ENCODE measurements around the gene PIGU.

The PIGU gene

GRCh38 chr20:34532756-34533155 is 144.1 kb downstream of the PIGU start:
- TF ChIP-seq CTCF (conservative IDR thresholded peaks at IDR 0.05; ENCODE audit: low read depth, low read length), result no peak
- no peak for DNase-seq (ENCODE audit: low read depth)
- no peak overlapping the region for H3K4me3 ChIP-seq (ENCODE audit: low read depth, low read length)

GRCh38 chr20:34532320-34532719 is 144.6 kb downstream of the PIGU start:
- no peak for DNase-seq (ENCODE audit: low read depth)
- no peak overlapping the region for H3K4me3 ChIP-seq (ENCODE audit: low read depth, low read length)
- TF ChIP-seq CTCF (conservative IDR thresholded peaks at IDR 0.05; ENCODE audit: low read depth, low read length), result no peak

GRCh38 chr20:34531608-34532265 is 145.2 kb downstream of the PIGU start:
- DNase-seq (ENCODE audit: low read depth), result no peak
- no peak for TF ChIP-seq CTCF (conservative IDR thresholded peaks at IDR 0.05; ENCODE audit: low read depth, low read length)
- no peak overlapping the region for H3K4me3 ChIP-seq (ENCODE audit: low read depth, low read length)

DNA sequence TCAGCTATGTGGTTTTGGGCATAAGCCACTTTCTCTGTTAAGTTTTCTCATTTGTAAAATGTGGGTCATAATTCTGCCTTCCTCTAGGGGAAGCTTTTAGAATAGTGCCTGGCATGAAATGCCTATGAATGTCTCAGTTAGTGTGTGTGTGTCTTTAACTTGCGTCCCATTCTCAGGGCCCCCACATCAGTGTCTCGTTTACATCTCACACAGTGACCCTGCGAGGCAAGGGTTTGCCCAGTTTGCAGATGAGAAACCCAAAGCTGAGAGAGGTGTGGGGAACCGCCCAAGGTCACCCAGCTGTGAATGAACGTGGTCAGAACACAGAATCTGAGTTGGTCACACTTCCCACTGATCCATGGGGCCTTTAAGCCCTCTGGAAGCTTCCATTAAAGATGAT is 146.6 kb downstream of the PIGU start:
- TF ChIP-seq CTCF (conservative IDR thresholded peaks at IDR 0.05; ENCODE audit: low read depth, low read length), result no peak
- H3K4me3 ChIP-seq (ENCODE audit: low read depth, low read length), result no peak overlapping the region

DNA sequence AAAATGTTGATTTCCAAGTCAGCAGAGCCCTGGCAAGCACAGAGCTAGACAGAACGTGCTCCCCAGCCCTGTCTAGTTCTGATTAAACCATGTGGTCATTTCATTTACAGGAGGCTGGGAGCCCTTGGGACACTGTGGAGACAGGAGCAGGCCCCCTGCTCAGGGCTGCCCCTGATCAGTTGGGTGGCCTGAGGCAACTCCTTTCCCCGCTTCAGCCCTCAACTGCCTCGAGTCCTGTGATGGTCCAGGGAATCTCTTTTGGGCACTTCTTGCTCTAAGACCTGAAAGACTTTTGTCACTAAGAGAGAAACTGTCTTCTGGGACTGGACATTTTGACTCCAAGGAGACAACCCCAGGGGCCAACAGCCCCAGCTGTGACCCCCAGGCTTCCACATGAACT is 147.2 kb downstream of the PIGU start:
- no peak for DNase-seq (ENCODE audit: low read depth)
- no peak overlapping the region for H3K4me3 ChIP-seq (ENCODE audit: low read depth, low read length)
- TF ChIP-seq CTCF (conservative IDR thresholded peaks at IDR 0.05; ENCODE audit: low read depth, low read length), result no peak

More for the DNA sequence above, 146.6 kb downstream of the PIGU start:
- DNase-seq (ENCODE audit: low read depth), result no peak

DNA sequence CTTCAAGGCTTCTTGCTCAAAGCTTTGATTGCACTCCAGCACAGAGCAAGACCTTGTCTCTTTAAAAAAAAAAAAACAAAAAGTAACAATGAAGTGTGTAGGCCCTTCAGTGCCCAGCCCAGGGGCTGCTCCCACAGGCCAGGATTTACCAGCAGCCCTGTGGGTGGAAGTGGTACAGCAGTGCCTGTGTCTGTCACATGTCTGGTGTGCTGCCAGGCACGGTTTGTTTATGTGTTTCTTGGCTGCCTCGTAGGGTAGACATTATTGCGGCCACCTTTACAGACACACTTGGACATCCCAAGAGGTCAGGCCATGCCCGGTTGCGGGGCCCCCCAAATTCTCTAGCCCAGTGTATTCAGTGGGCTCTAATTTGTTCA is 148.0 kb downstream of the PIGU start:
- DNase-seq (ENCODE audit: low read depth), result peak; percentile 21
- no peak for TF ChIP-seq CTCF (conservative IDR thresholded peaks at IDR 0.05; ENCODE audit: low read depth, low read length)
- no peak overlapping the region for H3K4me3 ChIP-seq (ENCODE audit: low read depth, low read length)

- no peak overlapping the region for H3K4me3 ChIP-seq (ENCODE audit: low read depth, low read length)
- no peak for TF ChIP-seq CTCF (conservative IDR thresholded peaks at IDR 0.05; ENCODE audit: low read depth, low read length)
- DNase-seq (ENCODE audit: low read depth), result no peak
These were observed 149.9 kb downstream of the PIGU start for GRCh38 chr20:34527016-34527415.

All from choroid plexus epithelial cell (primary cell).